Mesothelial cell of epicardium (in vitro differentiated cells): ENCODE results near the gene EMX1. TPM values are rescaled to one million over a fixed set of nuclear protein-coding genes. Genes with fewer than 3 reads are reported as not detected.

Experiments used
- DNase-seq, 2 experiments: peaks; one replicate each; pipeline ENCODE4 v3.0.0; 2021; ENCODE audit warnings: low spot score in 2 of 2; ENCODE audit not compliant: unreplicated experiment in 2 of 2
- H3K27ac Mint-ChIP-seq: 2 replicates; pipeline ENCODE4 v1.8.0; 2021; ENCODE audit warnings: mixed read lengths
- H3K27me3 Mint-ChIP-seq: 2 replicates; pipeline ENCODE4 v1.8.0; 2021; ENCODE audit warnings: low read depth, mixed read lengths
- H3K36me3 Mint-ChIP-seq: 2 replicates; pipeline ENCODE4 v1.8.0; 2021; ENCODE audit warnings: mixed read lengths
- H3K4me1 Mint-ChIP-seq: 2 replicates; pipeline ENCODE4 v1.8.0; 2021; ENCODE audit warnings: mixed read lengths
- H3K4me3 Mint-ChIP-seq: 2 replicates; pipeline ENCODE4 v1.8.0; 2021; ENCODE audit warnings: mild to moderate bottlenecking, moderate library complexity, mixed read lengths
- H3K9me3 Mint-ChIP-seq: 2 replicates; pipeline ENCODE4 v1.8.0; 2021; ENCODE audit warnings: mixed read lengths
- total RNA-seq: library from RNA; stranded (reverse); gene quantifications from 3 replicates; pipeline ENCODE4 v1.2.1, GENCODE V29; 2021
- TF ChIP-seq, protein P1 (sequence below): fragments of 200-600 bp; sonication (generic); IDR thresholded peaks from one replicate; pipeline ENCODE4 v1.5.0; 2021; ENCODE audit warnings: antibody characterized with exemption; ENCODE audit not compliant: unreplicated experiment

EMX1 gene
- total RNA-seq, 1 donor from 2014 or later, result not detected

DNA sequence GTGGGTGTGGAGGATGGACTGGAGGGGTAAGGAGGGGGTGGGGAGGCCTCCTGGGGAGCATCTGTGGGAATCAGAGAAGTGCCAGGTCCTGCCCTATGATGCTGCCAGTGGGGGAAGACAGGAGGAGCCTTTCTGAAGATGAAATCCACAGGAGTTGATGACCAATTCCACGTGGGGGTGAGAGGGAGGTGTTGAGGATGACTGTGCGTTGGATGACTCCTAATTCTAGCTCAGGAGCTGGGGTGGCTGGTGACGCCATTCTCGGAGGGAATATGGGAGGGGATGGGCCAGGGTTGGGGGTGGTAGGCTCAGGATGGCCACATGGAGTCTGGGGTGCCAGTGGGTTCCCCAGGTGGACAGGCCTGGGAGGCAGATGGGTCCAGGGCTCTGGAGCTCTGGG is 32.3 kb downstream of the EMX1 start:
- no peak for DNase-seq
- Mint-ChIP-seq H3K4me3 (no peak overlapping the region), H3K9me3 (no peaks in the 10 kb centered on the region), H3K27me3 (no peaks in the 10 kb centered on the region), H3K4me1 (peaks cover 4% of the 10 kb centered on the region), H3K36me3 (no peaks in the 10 kb centered on the region), H3K27ac (no peak overlapping the region)
- TF ChIP-seq, protein P1, sequence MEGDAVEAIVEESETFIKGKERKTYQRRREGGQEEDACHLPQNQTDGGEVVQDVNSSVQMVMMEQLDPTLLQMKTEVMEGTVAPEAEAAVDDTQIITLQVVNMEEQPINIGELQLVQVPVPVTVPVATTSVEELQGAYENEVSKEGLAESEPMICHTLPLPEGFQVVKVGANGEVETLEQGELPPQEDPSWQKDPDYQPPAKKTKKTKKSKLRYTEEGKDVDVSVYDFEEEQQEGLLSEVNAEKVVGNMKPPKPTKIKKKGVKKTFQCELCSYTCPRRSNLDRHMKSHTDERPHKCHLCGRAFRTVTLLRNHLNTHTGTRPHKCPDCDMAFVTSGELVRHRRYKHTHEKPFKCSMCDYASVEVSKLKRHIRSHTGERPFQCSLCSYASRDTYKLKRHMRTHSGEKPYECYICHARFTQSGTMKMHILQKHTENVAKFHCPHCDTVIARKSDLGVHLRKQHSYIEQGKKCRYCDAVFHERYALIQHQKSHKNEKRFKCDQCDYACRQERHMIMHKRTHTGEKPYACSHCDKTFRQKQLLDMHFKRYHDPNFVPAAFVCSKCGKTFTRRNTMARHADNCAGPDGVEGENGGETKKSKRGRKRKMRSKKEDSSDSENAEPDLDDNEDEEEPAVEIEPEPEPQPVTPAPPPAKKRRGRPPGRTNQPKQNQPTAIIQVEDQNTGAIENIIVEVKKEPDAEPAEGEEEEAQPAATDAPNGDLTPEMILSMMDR, result no peak

DNA sequence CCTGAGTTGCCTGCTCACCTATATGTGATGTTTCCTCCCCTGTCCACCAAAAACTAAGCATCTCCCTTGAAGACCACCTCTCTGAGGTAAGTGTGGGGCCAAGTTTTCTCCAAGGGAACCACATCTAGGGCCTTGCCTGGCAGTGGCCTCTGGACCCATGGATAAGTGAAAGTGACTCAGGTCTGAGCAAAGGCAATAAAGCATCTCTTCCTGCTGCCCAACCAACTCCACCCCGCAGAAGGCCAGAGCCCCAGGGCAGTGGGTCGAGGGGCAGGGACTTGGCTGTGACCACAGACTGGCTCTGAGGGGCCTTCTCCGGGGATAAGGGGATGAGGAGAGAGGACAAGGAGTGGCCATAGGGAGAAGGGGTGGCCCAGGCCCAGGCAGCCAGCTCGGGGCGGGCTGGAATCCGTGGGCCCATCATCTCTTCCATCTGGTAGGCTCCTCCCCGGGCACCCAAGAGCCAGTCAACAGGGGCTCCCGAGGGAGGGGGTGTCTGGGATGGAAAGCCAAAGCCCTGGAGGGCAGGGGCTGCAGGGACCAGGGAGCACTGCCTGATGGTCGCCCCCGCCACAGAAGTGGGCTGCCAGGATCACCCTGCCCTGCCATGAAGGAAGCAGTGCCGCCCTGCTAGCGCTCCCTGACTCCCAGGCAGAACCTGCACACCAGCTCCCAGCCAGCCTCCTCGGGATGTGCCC is 33.4 kb downstream of the EMX1 start:
- no peaks in the 10 kb centered on the region for H3K36me3 Mint-ChIP-seq
- no peaks in the 10 kb centered on the region for H3K9me3 Mint-ChIP-seq
- H3K4me3 Mint-ChIP-seq, result no peak overlapping the region
- no peaks in the 10 kb centered on the region for H3K27me3 Mint-ChIP-seq
- DNase-seq, result no peak
- no peak overlapping the region for H3K27ac Mint-ChIP-seq
- TF ChIP-seq, protein P1, result no peak
- peaks cover 4% of the 10 kb centered on the region for H3K4me1 Mint-ChIP-seq

- no peak overlapping the region for H3K27ac Mint-ChIP-seq
- H3K4me3 Mint-ChIP-seq, result no peak overlapping the region
Measured at GRCh38 chr2:72951303-72952095, 34.2 kb downstream of the EMX1 start.

GRCh38 chr2:72952110-72952823 is 34.9 kb downstream of the EMX1 start:
- Mint-ChIP-seq H3K9me3 (no peaks in the 10 kb centered on the region), H3K4me1 (peaks cover 4% of the 10 kb centered on the region), H3K4me3 (no peak overlapping the region), H3K27me3 (no peaks in the 10 kb centered on the region), H3K36me3 (no peaks in the 10 kb centered on the region), H3K27ac (no peak overlapping the region)
- TF ChIP-seq, protein P1, result no peak
- no peak for DNase-seq

More at GRCh38 chr2:72951303-72952095, 34.2 kb downstream of the EMX1 start:
- Mint-ChIP-seq H3K36me3 (no peaks in the 10 kb centered on the region), H3K27me3 (no peaks in the 10 kb centered on the region), H3K4me1 (peaks cover 4% of the 10 kb centered on the region), H3K9me3 (no peaks in the 10 kb centered on the region)
- TF ChIP-seq, protein P1, result no peak
- no peak for DNase-seq

GRCh38 chr2:72952961-72953360 is 35.6 kb downstream of the EMX1 start:
- Mint-ChIP-seq H3K27ac (no peak overlapping the region), H3K9me3 (no peaks in the 10 kb centered on the region)
- TF ChIP-seq, protein P1, result no peak

More at GRCh38 chr2:72952961-72953360, 35.6 kb downstream of the EMX1 start:
- Mint-ChIP-seq H3K4me3 (no peak overlapping the region), H3K36me3 (no peaks in the 10 kb centered on the region), H3K27me3 (no peaks in the 10 kb centered on the region), H3K4me1 (peaks cover 4% of the 10 kb centered on the region)
- no peak for DNase-seq
